ENCODE measurements around the gene CALD1.

GRCh38 chr7:134859783-134860182 lies 80.3 kb downstream of the CALD1 start:
- TF ChIP-seq POLR2A (IDR thresholded peaks at IDR 0.05) (no peak), CTCF (IDR thresholded peaks at IDR 0.05) (no peak)

Measured in body of pancreas (tissue), 4 donors.